Cardiac septum (tissue), 1 donor: ENCODE measurements around the gene TRIM52. TPM values are rescaled to one million over a fixed set of nuclear protein-coding genes. Genes with fewer than 3 reads are reported as not detected.
"Not testable (repeated sequence)": the region's sequence is repeated elsewhere in the genome, so short reads cannot be mapped to it uniquely, and the experiment has no call there.

Experiments used
- DNase-seq: peaks from one replicate; pipeline ENCODE4 v3.0.0-alpha.2; 2020; ENCODE audit warnings: low spot score
- intact Hi-C: fragments of 100-400 bp; cut with DNase I; formaldehyde crosslinking; loops from one replicate; pipeline ENCODE4 v1.14.0; 2022
- total RNA-seq: library from RNA; stranded (reverse); fragmentation: NEBNext Ultra II Directional; extraction: Animal tissue kit (Norgen Biotek cat#: 25700); gene quantifications from one replicate; pipeline ENCODE4 v1.2.1, GENCODE V29; 2021
- donor health status: DM: no; HTN: no; CAD: no.

The TRIM52 gene
- total RNA-seq, 1 donor from 2014 or later, result 9.1 TPM

GRCh38 chr5:181219262-181220177 is 41.4 kb downstream of the TRIM52 start:
- intact Hi-C loops, result no loop called here
- no peak for DNase-seq

- DNase-seq, result no peak
- intact Hi-C loops, result no loop called here
Observed at GRCh38 chr5:181218795-181219124, 42.2 kb downstream of the TRIM52 start.

- DNase-seq, result no peak
Observed at GRCh38 chr5:181217803-181218062, 43.2 kb downstream of the TRIM52 start.

GRCh38 chr5:181217111-181217802 is 43.7 kb downstream of the TRIM52 start:
- intact Hi-C loops, result no loop called here
- DNase-seq, result no peak

More at GRCh38 chr5:181217803-181218062, 43.2 kb downstream of the TRIM52 start:
- intact Hi-C loops, result no loop called here

GRCh38 chr5:181215997-181216989 is 44.6 kb downstream of the TRIM52 start:
- intact Hi-C loops, result no loop called here
- DNase-seq, result no peak

- intact Hi-C loops, DNase-seq: not testable (repeated sequence)
Observed at GRCh38 chr5:181214249-181214648, 46.7 kb downstream of the TRIM52 start.

GRCh38 chr5:181212934-181213333 is 48.0 kb downstream of the TRIM52 start:
- no peak for DNase-seq
- intact Hi-C loops, result no loop called here

- intact Hi-C loops, result no loop called here
- DNase-seq, result no peak
Observed at GRCh38 chr5:181212080-181212479, 48.9 kb downstream of the TRIM52 start.

GRCh38 chr5:181211208-181211607 is 49.7 kb downstream of the TRIM52 start:
- no peak for DNase-seq
- intact Hi-C loops, result no loop called here

- intact Hi-C loops, DNase-seq: not testable (repeated sequence)
Observed at GRCh38 chr5:181210698-181211097, 50.2 kb downstream of the TRIM52 start.

GRCh38 chr5:181210148-181210547 is 50.8 kb downstream of the TRIM52 start:
- DNase-seq, intact Hi-C loops: not testable (repeated sequence)

GRCh38 chr5:181209006-181209405 is 51.9 kb downstream of the TRIM52 start:
- intact Hi-C loops, DNase-seq: not testable (repeated sequence)

GRCh38 chr5:181207960-181208253 is 53.0 kb downstream of the TRIM52 start:
- DNase-seq, result no peak
- intact Hi-C loops, result loop anchor here (1.0 kb wide), 1 partner anchor 17 kb away; no protein-coding TSS in a partner anchor

- DNase-seq, result no peak
- intact Hi-C loops, result loop anchor here (1.0 kb wide), 1 partner anchor 16 kb away; no protein-coding TSS in a partner anchor
Observed at GRCh38 chr5:181207214-181207959, 53.6 kb downstream of the TRIM52 start.

GRCh38 chr5:181205761-181206649 is 54.9 kb downstream of the TRIM52 start:
- no peak for DNase-seq
- intact Hi-C loops, result no loop called here
